Measurements from ENCODE around the gene PRDX3.

DNA sequence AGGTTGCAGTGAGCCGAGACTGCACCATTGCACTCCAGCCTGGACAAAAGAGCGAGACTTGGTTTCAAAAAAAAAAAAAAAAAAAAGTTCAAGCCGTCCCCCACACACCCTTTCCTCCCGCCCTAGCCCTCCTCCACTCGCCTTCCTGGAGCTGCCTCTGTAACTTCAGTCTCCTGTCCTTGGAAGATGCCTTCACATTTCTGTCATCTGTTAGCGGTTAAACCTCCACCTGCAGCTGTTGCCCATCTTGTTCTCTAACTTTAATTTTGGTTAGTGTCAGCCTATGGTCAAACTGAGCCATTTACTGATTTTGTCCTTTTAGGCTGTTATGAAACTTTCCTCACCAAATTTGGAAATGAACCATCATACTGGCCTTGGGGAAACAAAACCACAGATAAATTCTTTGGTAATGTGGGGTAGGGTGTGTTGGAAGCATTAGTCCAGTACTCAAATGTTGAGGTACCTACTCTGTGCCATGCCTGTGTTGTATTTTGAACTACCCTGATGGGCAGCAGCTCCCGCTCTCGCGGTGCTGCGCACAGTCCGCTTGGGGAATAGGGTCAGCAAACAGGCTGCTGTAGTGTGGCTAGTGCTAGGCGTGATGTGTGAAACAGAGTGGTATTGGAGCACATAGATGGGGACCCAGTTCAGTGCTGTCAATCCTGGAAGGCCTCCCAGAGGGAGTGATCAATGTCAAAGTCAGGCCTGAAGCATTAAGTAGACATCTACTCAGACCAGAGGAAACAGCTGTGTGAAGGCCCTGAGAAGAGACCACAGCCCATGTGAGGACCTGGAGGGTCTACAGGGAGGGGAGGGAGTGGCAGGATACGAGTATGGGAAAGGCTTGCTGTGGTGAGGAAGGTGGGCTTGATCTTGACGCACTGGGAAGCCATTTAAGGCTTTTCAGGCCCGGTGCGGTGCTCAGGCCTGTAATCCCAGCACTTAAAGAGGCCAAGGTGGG lies 40.0 kb downstream of the PRDX3 start:
- TF ChIP-seq, protein P1, sequence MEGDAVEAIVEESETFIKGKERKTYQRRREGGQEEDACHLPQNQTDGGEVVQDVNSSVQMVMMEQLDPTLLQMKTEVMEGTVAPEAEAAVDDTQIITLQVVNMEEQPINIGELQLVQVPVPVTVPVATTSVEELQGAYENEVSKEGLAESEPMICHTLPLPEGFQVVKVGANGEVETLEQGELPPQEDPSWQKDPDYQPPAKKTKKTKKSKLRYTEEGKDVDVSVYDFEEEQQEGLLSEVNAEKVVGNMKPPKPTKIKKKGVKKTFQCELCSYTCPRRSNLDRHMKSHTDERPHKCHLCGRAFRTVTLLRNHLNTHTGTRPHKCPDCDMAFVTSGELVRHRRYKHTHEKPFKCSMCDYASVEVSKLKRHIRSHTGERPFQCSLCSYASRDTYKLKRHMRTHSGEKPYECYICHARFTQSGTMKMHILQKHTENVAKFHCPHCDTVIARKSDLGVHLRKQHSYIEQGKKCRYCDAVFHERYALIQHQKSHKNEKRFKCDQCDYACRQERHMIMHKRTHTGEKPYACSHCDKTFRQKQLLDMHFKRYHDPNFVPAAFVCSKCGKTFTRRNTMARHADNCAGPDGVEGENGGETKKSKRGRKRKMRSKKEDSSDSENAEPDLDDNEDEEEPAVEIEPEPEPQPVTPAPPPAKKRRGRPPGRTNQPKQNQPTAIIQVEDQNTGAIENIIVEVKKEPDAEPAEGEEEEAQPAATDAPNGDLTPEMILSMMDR (IDR thresholded peaks at IDR 0.05) = no peak
- TF ChIP-seq CBX2 (IDR thresholded peaks at IDR 0.05; ENCODE audit: borderline replicate concordance, low read depth) = no peak
- no peak for TF ChIP-seq BHLHE40 (IDR thresholded peaks at IDR 0.05; ENCODE audit: low read depth, low read length)
- TF ChIP-seq, protein P2, sequence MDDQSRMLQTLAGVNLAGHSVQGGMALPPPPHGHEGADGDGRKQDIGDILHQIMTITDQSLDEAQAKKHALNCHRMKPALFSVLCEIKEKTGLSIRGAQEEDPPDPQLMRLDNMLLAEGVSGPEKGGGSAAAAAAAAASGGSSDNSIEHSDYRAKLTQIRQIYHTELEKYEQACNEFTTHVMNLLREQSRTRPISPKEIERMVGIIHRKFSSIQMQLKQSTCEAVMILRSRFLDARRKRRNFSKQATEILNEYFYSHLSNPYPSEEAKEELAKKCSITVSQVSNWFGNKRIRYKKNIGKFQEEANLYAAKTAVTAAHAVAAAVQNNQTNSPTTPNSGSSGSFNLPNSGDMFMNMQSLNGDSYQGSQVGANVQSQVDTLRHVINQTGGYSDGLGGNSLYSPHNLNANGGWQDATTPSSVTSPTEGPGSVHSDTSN (IDR thresholded peaks at IDR 0.05) = no peak
- no peak for TF ChIP-seq BCL3 (IDR thresholded peaks at IDR 0.05)
- no peak for TF ChIP-seq EHMT2 (IDR thresholded peaks at IDR 0.05; ENCODE audit: low read depth)
- TF ChIP-seq RAD21 (conservative IDR thresholded peaks at IDR 0.05 in 1 of 2, IDR thresholded peaks at IDR 0.05 in 1 of 2) = no peak
- no peak for TF ChIP-seq SMC3 (IDR thresholded peaks at IDR 0.05)

Measured in A549 (cell line).